Measurements from ENCODE around the gene CELA2A.

- no peak for TF ChIP-seq POLR2AphosphoS5 (IDR thresholded peaks at IDR 0.05; ENCODE audit: low read depth, low read length)
- TF ChIP-seq POLR2A (IDR thresholded peaks at IDR 0.05; ENCODE audit: low read depth, low read length) = no peak
Measured at GRCh38 chr1:15508700-15509487, 52.4 kb downstream of the CELA2A start.
